Panc1 (cell line): ENCODE measurements around the gene SARS1. TPM values are rescaled to one million over a fixed set of nuclear protein-coding genes. Genes with fewer than 3 reads are reported as not detected.

ENCODE experiments used
- ATAC-seq: fragments of 200-7000 bp; cut with Tn5 transposase; 2 replicates; pipeline ENCODE4 v1.9.1; 2020; ENCODE audit warnings: mild to moderate bottlenecking, moderate library complexity
- BruUV-seq: library from RNA; stranded (reverse); fragments of 400-500 nt; replicated peaks from 2 replicates; lab custom pipeline; 2021; lab: Mats Ljungman, UMichigan
- CTCF ChIA-PET: fragments of 300-600 bp; sonication (Branson Sonifier 250); formaldehyde crosslinking; loops from one replicate; lab custom pipeline; 2022; ENCODE audit warnings: antibody characterized with exemption; lab: Charles Lee
- POLR2A ChIA-PET: fragments of 300-600 bp; sonication (Branson Sonifier 250); formaldehyde crosslinking; loops from one replicate; lab custom pipeline; 2022; ENCODE audit warnings: antibody characterized with exemption; lab: Charles Lee
- DNase-seq: peaks from one replicate; pipeline ENCODE4 v3.0.0-alpha.2; 2010; ENCODE audit warnings: low read depth, low spot score
- H3K27ac ChIP-seq: 2 replicates; pipeline ENCODE4 v1.5.1; 2011; ENCODE audit warnings: mild to moderate bottlenecking, low read length, inconsistent platforms
- H3K27me3 ChIP-seq: fragments of 200-500 bp; sonication (Bioruptor generic); 2 replicates; pipeline ENCODE4 v1.6.0; 2014; ENCODE audit warnings: low read length, inconsistent platforms; ENCODE audit not compliant: control insufficient read depth, insufficient read depth
- H3K36me3 ChIP-seq: fragments of 200-500 bp; sonication (Bioruptor generic); 2 replicates; pipeline ENCODE4 v1.5.1; 2014; ENCODE audit warnings: inconsistent platforms, mild to moderate bottlenecking, low read length, moderate library complexity; ENCODE audit not compliant: control insufficient read depth, insufficient read depth
- H3K4me1 ChIP-seq: 2 replicates; pipeline ENCODE4 v1.5.1; 2011; ENCODE audit warnings: inconsistent platforms, mild to moderate bottlenecking, low read length, moderate library complexity; ENCODE audit not compliant: control insufficient read depth, insufficient read depth
- H3K4me3 ChIP-seq, 2 experiments: 2 replicates each; pipeline ENCODE4 v1.5.1; 2011 to 2012; ENCODE audit warnings: low read depth in 2 of 2, low read length in 2 of 2, mild to moderate bottlenecking in 2 of 2, inconsistent platforms in 1 of 2, moderate library complexity in 1 of 2
- H3K9me3 ChIP-seq: fragments of 200-500 bp; sonication (Bioruptor generic); 2 replicates; pipeline ENCODE4 v1.5.1; 2014; ENCODE audit warnings: low read depth, mild to moderate bottlenecking, inconsistent platforms, low read length, moderate library complexity; ENCODE audit not compliant: control insufficient read depth, insufficient read depth
- POLR2AphosphoS5 ChIP-seq: IDR thresholded peaks from 2 replicates; pipeline ENCODE4 v1.6.1; 2012; ENCODE audit warnings: mild to moderate bottlenecking, low read depth, low read length, moderate library complexity
- SIN3A ChIP-seq: IDR thresholded peaks from 2 replicates; pipeline ENCODE4 v1.6.1; 2012; ENCODE audit warnings: low read depth, mild to moderate bottlenecking, low read length, moderate library complexity, borderline replicate concordance; ENCODE audit not compliant: insufficient read depth
- TCF7L2 ChIP-seq: IDR thresholded peaks from 2 replicates; pipeline ENCODE4 v1.6.1; 2011; ENCODE audit warnings: mild to moderate bottlenecking, low read depth, low read length, inconsistent platforms
- in situ Hi-C: cut with HindIII; loops from 2 replicates; pipeline ENCODE4 v1.10.0; 2016; ENCODE audit warnings: low sequenced_read_pairs, low pct_unique_long_range_greater_than_20kb
- intact Hi-C: fragments of 100-400 bp; cut with micrococcal nuclease; formaldehyde crosslinking; loops from one replicate; pipeline ENCODE4 v1.10.0; 2022; ENCODE audit not compliant: unreplicated experiment
- total RNA-seq: library from RNA; stranded (reverse); gene quantifications from one replicate; pipeline ENCODE4 v1.2.1, GENCODE V29; 2021; ENCODE audit not compliant: unreplicated experiment
- TF ChIP-seq, protein P1 (sequence below), 2 experiments: IDR thresholded peaks; 2 replicates each; pipeline ENCODE4 v1.6.1; 2011 to 2012; ENCODE audit warnings: low read depth in 2 of 2, control low read depth in 1 of 2, low read length in 1 of 2, mild to moderate bottlenecking in 1 of 2, moderate library complexity in 1 of 2; ENCODE audit not compliant: insufficient read depth in 1 of 2
- TF ChIP-seq, protein P2 (sequence below): fragments of 450-650 bp; IDR thresholded peaks from 2 replicates; pipeline ENCODE4 v1.5.1; 2017; ENCODE audit warnings: mild to moderate bottlenecking

The SARS1 gene
- total RNA-seq, 1 experiment from 2014 or later, result 115 TPM

DNA sequence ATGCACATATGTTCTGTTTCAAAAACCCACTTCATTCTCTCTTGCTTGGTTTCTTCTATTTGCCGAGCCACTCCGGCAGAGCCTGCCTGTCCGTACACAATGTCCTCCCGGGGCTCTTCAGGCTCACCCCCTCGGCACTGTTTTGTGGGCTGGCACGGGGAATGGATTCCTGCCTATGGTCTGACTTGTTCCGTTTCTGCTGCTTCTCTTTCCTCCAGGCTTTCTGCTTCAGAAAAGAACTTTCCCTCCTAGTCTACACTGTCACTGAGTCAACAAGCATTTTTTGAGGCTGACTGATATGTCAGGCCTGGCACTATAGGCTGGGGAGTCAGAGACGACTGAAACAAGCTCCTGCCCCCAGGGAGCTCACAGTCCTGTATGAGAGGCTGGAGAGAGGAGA, 28.4 kb upstream of the SARS1 start:
- TF ChIP-seq, protein P1, sequence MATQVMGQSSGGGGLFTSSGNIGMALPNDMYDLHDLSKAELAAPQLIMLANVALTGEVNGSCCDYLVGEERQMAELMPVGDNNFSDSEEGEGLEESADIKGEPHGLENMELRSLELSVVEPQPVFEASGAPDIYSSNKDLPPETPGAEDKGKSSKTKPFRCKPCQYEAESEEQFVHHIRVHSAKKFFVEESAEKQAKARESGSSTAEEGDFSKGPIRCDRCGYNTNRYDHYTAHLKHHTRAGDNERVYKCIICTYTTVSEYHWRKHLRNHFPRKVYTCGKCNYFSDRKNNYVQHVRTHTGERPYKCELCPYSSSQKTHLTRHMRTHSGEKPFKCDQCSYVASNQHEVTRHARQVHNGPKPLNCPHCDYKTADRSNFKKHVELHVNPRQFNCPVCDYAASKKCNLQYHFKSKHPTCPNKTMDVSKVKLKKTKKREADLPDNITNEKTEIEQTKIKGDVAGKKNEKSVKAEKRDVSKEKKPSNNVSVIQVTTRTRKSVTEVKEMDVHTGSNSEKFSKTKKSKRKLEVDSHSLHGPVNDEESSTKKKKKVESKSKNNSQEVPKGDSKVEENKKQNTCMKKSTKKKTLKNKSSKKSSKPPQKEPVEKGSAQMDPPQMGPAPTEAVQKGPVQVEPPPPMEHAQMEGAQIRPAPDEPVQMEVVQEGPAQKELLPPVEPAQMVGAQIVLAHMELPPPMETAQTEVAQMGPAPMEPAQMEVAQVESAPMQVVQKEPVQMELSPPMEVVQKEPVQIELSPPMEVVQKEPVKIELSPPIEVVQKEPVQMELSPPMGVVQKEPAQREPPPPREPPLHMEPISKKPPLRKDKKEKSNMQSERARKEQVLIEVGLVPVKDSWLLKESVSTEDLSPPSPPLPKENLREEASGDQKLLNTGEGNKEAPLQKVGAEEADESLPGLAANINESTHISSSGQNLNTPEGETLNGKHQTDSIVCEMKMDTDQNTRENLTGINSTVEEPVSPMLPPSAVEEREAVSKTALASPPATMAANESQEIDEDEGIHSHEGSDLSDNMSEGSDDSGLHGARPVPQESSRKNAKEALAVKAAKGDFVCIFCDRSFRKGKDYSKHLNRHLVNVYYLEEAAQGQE (IDR thresholded peaks at IDR 0.05; ENCODE audit: insufficient read depth in 1 of 2, low read depth in 2 of 2, low read length in 1 of 2), result no peak
- TF ChIP-seq SIN3A (no peak), POLR2AphosphoS5 (no peak), TCF7L2 (no peak)
- TF ChIP-seq, protein P2, sequence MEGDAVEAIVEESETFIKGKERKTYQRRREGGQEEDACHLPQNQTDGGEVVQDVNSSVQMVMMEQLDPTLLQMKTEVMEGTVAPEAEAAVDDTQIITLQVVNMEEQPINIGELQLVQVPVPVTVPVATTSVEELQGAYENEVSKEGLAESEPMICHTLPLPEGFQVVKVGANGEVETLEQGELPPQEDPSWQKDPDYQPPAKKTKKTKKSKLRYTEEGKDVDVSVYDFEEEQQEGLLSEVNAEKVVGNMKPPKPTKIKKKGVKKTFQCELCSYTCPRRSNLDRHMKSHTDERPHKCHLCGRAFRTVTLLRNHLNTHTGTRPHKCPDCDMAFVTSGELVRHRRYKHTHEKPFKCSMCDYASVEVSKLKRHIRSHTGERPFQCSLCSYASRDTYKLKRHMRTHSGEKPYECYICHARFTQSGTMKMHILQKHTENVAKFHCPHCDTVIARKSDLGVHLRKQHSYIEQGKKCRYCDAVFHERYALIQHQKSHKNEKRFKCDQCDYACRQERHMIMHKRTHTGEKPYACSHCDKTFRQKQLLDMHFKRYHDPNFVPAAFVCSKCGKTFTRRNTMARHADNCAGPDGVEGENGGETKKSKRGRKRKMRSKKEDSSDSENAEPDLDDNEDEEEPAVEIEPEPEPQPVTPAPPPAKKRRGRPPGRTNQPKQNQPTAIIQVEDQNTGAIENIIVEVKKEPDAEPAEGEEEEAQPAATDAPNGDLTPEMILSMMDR, result no peak
- intact Hi-C loops (no loop called here), in situ Hi-C loops (no loop called here)
- BruUV-seq, result no TSS peak
- Histone ChIP-seq H3K36me3 (no peaks in the 10 kb centered on the region), H3K4me1 (no peaks in the 10 kb centered on the region), H3K27ac (no peak overlapping the region), H3K4me3 (no peak overlapping the region), H3K9me3 (no peaks in the 10 kb centered on the region), H3K27me3 (no peaks in the 10 kb centered on the region)
- DNase-seq (no peak), ATAC-seq (no peak)
- POLR2A ChIA-PET, result interaction anchor here (0.5 kb wide), 1 partner anchor 208 kb away, joined by 7 read pairs; no protein-coding TSS in a partner anchor
- CTCF ChIA-PET, result no interaction called here

DNA sequence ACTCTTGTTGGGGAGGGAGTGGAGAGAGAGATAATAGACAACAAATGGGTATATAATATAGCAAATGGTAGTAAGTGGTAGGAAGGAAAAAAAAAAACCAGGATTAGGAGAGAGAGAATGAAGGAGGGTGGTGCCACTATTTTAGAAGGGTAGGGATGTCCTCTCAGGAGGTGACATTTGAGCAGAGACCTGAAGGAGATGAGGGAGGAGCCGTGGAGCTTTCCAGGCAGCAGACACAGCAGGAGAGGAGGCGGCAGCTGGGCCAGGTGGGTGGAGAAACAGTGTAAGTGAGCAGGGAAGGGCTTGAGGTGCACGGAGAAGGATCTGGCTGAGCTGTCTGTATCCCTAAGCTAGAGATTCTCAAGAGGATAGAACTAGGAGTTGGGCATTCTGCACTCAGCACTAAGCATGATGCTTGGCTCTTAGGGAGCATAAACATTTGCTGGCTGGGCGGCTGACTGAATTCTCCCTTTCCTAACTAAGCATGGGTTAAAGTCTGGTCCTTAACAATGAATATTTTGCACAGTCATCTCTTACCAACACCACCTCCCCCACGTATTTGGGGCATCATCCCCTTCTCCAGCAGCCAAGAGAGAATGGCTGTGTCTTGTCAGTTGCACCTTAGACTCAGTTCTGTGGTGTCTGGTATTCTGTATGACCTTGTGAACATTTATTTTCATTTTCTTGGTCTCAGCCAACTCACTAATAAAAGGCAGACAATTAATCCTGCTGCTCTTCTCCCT, 27.6 kb upstream of the SARS1 start:
- ChIA-PET POLR2A (interaction anchor here (0.5 to 0.7 kb wide), 2 partner anchors 209 to 396 kb away, joined by 5 to 7 read pairs; no protein-coding TSS in a partner anchor), CTCF (interaction anchor here (0.5 kb wide), 1 partner anchor 21 kb away, joined by 5 read pairs; no protein-coding TSS in a partner anchor)
- TF ChIP-seq POLR2AphosphoS5 (no peak), TCF7L2 (no peak), SIN3A (no peak)
- TF ChIP-seq, protein P1 (IDR thresholded peaks at IDR 0.05; ENCODE audit: insufficient read depth in 1 of 2, low read depth in 2 of 2, low read length in 1 of 2), result no peak
- TF ChIP-seq, protein P2, result no peak
- Histone ChIP-seq H3K4me1 (no peaks in the 10 kb centered on the region), H3K4me3 (no peak overlapping the region), H3K9me3 (no peaks in the 10 kb centered on the region), H3K27me3 (no peaks in the 10 kb centered on the region), H3K36me3 (no peaks in the 10 kb centered on the region), H3K27ac (no peak overlapping the region)
- ATAC-seq, result 0 out of 2 replicates have a peak, but pooled peaks have one; percentile 31
- no TSS peak for BruUV-seq
- no peak for DNase-seq
- intact Hi-C loops (no loop called here), in situ Hi-C loops (no loop called here)
